Measurements from ENCODE around the gene SLC35G2. TPM values are rescaled to one million over a fixed set of nuclear protein-coding genes. Genes with fewer than 3 reads are reported as not detected.

The SLC35G2 gene
- total and polyA plus RNA-seq, 2 donors from 2014 or later, result 4.2 to 5.4 TPM

GRCh38 chr3:136819392-136819730 is 435 bp downstream of the SLC35G2 start:
- TF ChIP-seq CTCF (IDR thresholded peaks at IDR 0.05; ENCODE audit: borderline replicate concordance, extremely low read depth, insufficient read depth), result no peak
- DNase-seq (peak in 2 of 5 donors; percentile 41 to 43), FAIRE-seq (no peak)
- no peaks in the 10 kb centered on the region for H3K36me3 ChIP-seq (ENCODE audit: control insufficient read depth in 2 of 3, insufficient read depth in 3 of 3, low read length in 3 of 3)
- H3K9me3 ChIP-seq (ENCODE audit: control insufficient read depth in 2 of 3, insufficient read depth in 1 of 3, low read length in 3 of 3), result no peaks in the 10 kb centered on the region
- peak overlapping the region in 2 of 3 donors; percentile 34 to 40 for H3K9ac ChIP-seq (ENCODE audit: low read length in 3 of 3)
- peaks cover 0 to 8% (median 0%) of the 10 kb centered on the region in 3 donors for H3K4me1 ChIP-seq (ENCODE audit: control insufficient read depth in 2 of 3, insufficient read depth in 2 of 3, low read depth in 1 of 3, low read length in 3 of 3)
- peak overlapping the region in 1 of 2 donors; percentile 23 for H3K27ac ChIP-seq (ENCODE audit: low read depth in 2 of 2, low read length in 2 of 2)
- no peaks in the 10 kb centered on the region for H3K27me3 ChIP-seq (ENCODE audit: control insufficient read depth, insufficient read depth, low read length)
- peak overlapping the region; percentile 49 to 67 (median 58) for H3K4me3 ChIP-seq (ENCODE audit: low read length in 3 of 3)
- intact Hi-C loops (cut with DNase I), result no loop called here

- Histone ChIP-seq H3K4me1 (ENCODE audit: control insufficient read depth in 2 of 3, insufficient read depth in 2 of 3, low read depth in 1 of 3, low read length in 3 of 3) (peaks cover 0 to 8% (median 0%) of the 10 kb centered on the region in 3 donors), H3K9ac (ENCODE audit: low read length in 3 of 3) (peak overlapping the region in 1 of 3 donors; percentile 40), H3K27ac (ENCODE audit: low read depth in 2 of 2, low read length in 2 of 2) (no peak overlapping the region), H3K36me3 (ENCODE audit: control insufficient read depth in 2 of 3, insufficient read depth in 3 of 3, low read length in 3 of 3) (no peaks in the 10 kb centered on the region), H3K4me3 (ENCODE audit: low read length in 3 of 3) (peak overlapping the region; percentile 49 to 67 (median 58)), H3K9me3 (ENCODE audit: control insufficient read depth in 2 of 3, insufficient read depth in 1 of 3, low read length in 3 of 3) (no peaks in the 10 kb centered on the region), H3K27me3 (ENCODE audit: control insufficient read depth, insufficient read depth, low read length) (no peaks in the 10 kb centered on the region)
- DNase-seq, result peak; percentile 49 to 82 (median 70)
- FAIRE-seq, result no peak
- intact Hi-C loops (cut with DNase I), result no loop called here
- no peak for TF ChIP-seq CTCF (IDR thresholded peaks at IDR 0.05; ENCODE audit: borderline replicate concordance, extremely low read depth, insufficient read depth)
These were observed 1.1 kb downstream of the SLC35G2 start for GRCh38 chr3:136819731-136820679.

GRCh38 chr3:136831461-136831860 is 12.5 kb downstream of the SLC35G2 start:
- FAIRE-seq (no peak), DNase-seq (no peak)
- intact Hi-C loops (cut with DNase I), result no loop called here
- no peaks in the 10 kb centered on the region for H3K36me3 ChIP-seq (ENCODE audit: control insufficient read depth in 2 of 3, insufficient read depth in 3 of 3, low read length in 3 of 3)
- H3K27me3 ChIP-seq (ENCODE audit: control insufficient read depth, insufficient read depth, low read length), result no peaks in the 10 kb centered on the region
- no peak overlapping the region for H3K9ac ChIP-seq (ENCODE audit: low read length in 3 of 3)
- H3K4me1 ChIP-seq (ENCODE audit: control insufficient read depth in 2 of 3, insufficient read depth in 2 of 3, low read depth in 1 of 3, low read length in 3 of 3), result no peaks in the 10 kb centered on the region
- H3K9me3 ChIP-seq (ENCODE audit: control insufficient read depth in 2 of 3, insufficient read depth in 1 of 3, low read length in 3 of 3), result no peaks in the 10 kb centered on the region
- no peak for TF ChIP-seq CTCF (IDR thresholded peaks at IDR 0.05; ENCODE audit: borderline replicate concordance, extremely low read depth, insufficient read depth)
- no peak overlapping the region for H3K27ac ChIP-seq (ENCODE audit: low read depth in 2 of 2, low read length in 2 of 2)
- H3K4me3 ChIP-seq (ENCODE audit: low read length in 3 of 3), result no peak overlapping the region

Data from kidney (tissue), 14 donors.